HG03457 (cell line): ENCODE measurements around the gene CUEDC2.

ENCODE experiments used
- ATAC-seq: cut with Tn5 transposase; IDR thresholded peaks from one replicate; pipeline ENCODE4 v1.9.1; 2021; ENCODE audit warnings: moderate number of reproducible peaks; ENCODE audit not compliant: unreplicated experiment

Gene CUEDC2

DNA sequence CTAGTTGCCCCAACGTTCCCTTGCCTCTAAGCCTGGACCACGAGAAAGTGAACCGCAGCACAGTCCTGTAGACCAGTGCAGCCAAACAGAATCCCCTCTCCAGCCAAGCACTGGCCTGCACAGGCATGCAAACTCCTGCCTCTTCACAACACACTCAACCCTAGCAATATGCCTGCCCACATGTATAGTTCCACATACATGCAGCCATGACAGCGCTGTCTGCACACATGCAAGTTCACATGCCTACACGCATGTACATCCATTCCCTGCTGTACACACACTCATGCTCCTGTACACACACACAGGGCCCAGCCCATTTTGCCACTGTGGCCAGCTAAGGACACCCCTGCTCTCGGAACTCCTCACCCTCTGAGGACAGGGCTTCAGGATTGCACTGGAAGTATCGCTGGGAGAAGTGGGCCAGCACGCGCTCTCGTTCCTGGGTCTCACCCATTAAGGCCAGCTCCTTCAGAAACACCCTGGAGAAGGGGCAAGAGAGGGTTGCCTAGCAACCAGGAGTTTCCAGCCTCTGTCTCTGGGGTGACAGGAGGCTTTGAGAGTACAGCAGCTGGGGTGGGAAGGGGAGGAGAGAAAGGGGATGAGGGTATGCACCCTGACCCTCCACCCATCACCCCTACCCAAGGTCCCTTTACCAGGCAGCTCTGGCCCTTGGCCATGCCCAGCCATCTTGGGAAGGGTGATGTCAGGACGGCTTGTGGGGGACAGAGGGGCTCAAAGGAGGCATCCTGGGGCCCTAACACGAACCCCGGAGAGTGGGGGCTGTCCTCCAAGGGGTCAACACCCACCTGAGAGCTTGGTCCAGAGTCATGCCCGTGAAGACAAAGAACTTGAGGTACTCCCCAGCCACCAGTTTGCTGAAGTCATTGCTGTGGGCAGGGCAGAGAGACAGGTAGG is 20.8 kb downstream of the CUEDC2 start:
- no peak for ATAC-seq

DNA sequence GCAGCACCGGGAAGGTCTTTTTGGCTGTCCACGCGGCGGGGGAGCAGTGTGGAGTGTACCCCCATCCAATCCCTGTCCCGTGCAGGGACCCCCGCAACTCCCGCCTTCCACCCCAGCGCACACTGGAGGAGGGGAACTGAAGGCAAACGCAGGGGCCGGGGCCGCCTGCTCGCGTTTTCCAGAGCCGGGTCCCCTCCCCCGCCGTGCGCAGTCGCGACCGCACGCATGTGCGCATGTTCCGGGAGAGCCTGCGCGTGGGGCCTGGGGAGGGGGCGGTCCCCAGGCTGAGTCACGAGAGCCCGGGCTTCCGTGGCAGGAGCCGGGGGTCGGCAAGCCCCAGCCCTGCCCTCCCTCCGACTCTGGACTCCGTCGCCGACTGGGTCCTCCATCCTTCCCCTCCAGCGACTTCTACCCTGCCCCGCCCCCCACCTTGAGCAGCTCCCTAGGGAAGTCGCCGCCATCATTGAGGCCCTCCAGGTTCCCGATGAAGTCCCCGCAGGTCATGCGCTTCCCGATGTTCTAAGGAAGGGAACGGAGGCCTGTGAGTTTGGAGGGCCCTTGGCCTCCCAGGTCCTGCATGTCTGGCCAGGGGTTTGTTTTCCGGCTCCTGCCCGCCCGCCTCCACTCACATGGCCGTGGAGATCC is 21.8 kb downstream of the CUEDC2 start:
- ATAC-seq = no peak

DNA sequence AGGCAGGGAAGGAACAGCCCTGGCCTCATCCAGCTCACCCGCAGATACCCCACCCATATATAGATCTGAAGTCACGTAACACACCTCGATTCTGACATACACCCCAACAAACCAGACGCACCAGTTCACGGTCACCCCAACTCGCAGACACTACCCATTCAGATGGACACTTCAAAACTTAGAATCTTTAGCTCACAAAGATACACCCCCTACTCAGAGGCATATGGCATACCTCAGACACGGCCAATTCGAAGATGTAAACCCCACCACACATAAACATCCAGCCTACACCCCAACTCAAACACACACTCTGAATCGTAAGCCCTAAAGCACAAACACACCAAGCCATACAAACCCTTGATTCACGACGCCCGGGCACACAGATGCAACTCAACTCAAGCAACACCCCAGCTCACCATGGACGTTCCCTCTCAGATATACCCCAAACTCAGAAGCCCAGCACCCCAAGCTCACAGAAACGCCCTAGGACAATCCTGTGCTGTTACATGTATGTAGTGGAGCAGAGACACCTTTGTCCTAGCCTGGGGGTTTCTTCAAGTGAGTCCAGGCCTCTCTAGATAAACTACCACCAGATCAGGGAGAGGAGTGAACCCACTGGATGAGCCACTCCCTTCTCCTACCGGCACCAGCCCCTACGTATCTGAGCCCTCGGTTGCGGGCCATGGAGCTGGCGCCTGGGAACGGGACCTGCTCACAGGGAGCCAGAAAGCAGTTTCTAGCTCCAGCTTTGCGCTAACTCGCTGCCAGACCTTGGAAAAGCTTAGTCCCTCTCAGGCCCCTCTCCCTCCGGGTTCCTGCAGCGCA is 22.6 kb downstream of the CUEDC2 start:
- ATAC-seq = no peak

DNA sequence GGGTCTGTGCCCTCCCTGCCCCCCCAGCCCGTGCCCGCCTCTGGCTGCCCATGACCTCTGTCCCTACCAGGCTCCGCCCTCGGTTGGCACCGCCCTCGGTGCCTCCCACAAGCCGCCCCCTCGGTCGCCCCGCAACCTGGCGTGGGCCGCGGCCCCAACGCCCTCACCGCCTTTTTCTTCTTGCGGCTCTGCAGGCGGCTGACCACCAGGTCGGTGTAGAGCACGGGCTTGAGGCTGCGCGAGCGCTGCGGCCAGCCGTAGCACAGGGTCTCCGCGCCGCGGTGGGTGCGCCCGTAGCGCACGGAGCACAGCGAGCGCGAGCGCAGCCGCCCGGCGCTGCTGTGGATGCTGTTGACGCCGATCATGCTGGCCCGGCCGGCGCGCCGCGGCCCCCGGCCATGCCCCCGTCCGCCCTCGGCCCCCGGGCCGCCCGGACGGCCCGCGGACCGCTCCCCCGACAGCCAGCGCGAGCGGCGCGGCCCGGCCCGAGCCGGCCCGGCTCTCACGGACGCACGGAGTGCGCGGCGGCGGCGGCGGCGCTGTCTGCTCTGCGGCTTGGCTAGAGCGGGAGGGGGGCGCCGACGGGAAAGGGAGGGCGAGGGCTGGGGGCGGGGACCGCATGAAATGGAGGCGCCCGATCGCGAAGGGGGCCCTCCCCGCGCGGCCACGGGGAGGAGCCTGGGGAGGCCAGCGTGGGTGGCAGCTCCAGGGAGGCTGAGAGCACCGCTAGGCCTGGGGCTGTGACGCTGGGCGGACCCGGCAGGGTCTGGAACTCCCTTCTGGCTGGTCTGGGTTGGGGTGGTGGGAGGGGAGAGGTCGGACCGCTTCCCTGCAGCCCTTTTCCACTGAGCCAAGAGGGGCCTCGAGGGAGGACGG is 23.4 kb downstream of the CUEDC2 start:
- no peak for ATAC-seq

DNA sequence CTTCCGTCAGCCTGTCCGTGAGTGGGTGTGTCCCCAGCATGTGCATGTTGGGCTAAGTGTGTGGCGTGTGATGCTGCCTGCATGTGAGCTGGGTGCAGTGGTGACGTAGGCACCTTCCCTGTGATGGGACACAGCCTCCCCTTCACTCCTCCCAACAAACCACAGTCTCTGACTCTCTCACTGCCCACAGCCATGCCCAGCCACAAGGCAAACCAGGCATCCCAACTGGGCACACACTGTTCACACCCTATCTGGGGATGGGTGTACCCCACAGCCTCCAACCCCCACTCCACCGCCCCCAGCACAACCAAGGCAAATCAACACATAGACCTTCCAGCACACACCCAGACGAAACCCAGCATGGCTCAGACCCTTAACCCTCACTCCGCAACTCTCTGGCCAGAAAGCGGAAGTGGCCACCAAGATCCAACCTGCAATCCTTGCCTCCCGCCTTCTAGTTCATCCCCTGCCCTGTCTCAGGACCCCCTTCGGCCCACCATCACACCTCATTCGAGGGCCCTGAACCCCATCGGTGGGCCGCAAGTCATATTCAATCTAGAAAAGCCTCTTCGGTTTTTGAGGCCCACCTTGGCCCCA is 24.1 kb downstream of the CUEDC2 start:
- ATAC-seq = no peak

DNA sequence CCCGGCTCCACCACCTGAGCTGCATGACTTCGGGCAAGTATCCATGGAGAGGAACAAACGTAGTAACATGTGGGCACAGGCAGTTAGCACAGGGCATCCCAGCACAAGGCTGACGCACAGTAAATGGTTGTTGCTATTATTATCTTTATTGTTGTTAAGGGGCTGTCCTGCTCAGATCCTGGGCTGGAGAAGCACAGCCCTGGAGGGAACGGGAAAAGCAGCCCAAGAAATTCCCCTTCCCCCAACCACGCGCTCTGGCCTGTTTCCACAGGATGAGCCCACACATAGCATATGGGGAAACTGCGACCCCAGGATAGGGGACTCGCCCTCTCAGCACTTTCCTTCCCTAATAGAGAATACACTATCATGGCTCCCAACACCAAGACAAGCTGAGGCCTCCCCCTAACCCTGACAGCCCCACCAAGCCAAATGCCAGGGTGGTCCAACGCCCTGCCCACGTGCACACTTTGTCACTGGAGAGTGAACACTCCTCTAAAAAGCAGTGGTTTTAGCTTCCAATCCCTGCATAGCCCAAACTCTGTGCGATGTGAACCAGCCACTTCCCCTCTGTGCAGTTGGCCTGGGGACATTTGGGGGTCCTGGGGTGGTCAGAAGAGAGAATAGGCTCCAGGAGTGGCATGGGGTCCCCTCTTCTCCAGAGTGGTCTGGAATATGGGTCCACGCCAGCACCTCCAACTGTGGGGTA is 24.8 kb downstream of the CUEDC2 start:
- no peak for ATAC-seq

DNA sequence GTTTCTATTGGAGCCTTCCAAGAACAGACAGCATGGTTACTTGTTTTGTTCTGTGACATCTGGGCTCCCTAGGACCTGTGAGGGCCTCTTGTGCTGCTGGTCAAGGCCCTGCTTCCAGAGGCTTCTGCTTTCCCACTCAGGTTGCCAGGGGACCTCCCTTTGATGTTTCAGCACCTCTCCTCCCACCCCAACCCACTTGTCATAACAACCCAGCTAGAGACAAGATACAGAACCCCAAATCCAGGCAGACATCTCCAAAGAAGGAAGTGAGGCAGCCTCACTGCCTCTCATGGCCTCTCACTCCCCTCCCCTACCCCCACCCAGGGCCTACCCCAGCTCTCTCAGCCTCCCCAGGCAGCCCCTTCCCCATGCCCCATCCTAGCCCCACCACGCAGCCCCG is 25.6 kb downstream of the CUEDC2 start:
- ATAC-seq = no peak

DNA sequence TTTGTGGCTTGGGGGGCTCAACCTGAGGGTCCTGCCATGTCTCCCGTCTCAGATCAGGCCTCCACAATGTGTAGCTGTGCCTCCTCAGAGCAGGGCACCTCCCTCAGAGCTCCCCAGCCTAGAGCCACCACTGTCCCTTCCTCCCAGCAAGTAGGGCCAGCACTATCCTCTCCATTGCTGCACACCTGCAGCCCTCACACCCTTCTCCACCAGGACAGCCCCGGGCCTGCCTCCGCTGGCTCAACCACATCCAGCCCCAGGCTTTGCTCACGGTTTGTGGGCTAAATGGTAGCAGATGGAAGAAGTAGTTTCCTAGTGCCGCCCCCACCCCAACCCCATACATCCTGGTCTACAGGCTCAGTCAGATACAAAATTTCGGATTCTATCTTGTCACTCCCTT is 26.7 kb downstream of the CUEDC2 start:
- ATAC-seq = no peak

DNA sequence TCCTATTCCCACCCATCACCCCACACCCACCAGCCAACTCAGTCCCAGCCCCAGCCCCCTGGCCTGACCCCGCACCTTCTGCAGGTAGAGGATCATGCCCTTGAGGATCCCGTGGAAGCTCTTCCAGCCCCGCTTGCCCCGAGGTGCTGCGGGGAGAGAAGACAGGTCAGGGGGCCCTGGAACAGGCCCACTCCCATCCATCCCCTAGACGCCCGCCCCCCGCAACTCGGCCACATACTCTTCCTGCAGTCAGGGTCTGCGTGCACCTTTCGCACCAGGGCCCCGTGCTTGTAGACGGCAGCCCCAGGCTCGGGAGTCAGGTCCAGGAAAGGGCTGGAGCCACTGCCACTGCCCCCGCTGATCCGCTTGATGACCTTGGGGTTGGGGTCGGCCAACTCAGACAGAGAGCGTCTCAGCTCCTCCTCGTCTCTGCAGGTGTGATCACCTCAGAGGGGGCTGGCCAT is 27.2 kb downstream of the CUEDC2 start:
- ATAC-seq = no peak

DNA sequence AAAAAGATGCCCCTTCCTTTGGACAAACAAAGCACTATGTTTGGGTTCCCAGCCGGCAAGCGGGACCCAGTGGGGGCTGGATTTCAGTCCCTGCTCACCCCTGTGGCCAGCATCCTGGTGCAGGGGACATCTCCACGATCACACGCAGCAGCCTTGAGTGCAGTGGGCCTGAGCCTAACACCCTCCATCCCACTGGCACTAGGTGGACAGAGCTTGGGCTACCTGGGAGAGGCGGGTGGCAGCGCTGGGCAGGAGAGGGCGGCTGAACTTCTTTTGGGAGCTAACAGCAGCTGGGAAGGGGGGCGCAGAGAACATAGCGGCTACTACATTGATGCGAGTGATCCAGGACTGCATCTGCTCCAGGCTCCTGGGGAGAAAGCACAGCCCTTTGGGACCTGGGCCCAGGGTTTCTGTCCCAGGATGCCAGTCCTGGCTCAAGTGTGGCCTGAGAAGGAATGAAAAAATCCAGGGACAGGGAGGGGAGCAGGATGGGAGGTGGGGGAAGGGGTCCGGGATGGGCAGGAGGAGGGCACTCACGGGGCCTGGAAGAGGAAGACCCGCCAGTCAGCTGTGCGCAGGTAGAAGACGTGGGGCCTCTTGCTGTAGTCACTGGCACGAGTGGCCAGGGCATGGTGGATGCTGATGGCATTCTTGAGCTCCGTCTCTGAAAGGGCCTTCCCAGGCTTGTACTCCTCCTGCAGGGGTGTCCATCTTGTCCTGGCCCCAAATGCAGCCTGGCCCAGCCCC is 27.8 kb downstream of the CUEDC2 start:
- ATAC-seq = no peak

DNA sequence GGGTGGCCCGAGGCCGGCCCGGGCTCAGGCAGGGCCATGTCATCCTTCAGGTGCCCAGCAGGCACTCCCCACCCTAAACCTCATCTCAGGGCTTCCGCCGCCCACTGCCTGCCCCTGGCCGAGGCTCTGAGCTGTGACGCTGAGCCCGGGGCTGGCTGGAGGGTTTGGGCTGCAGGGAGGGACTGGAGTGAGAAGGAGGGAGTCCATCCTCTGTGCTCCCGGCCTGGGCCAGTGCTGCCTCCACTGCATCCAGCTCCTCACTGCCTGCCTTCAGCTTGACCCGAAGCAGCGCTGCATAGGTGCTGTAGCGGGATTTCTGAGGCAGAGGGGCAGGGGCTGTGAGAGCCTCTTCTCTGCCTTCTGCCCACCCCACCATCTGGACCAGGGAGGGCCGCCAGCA is 29.3 kb downstream of the CUEDC2 start:
- ATAC-seq = no peak

DNA sequence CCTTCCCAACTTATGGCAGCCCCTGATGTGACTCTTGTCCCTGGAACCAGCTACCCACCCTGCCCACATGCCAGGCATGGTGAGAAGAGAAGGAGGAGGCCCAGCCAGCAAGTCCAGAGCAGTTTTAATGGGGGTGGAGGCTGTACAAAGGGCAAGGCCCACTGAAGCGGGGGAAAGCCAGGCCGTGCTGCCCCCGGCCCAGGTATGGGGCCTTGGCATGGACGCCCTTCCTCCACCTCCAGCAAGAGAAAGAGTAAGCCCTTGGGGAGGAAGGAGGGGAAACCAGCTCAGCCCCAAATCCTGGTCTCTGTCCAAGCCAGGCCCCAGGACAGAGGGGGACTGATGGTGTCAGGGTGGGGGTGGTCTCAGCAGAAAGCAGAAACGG is 29.9 kb downstream of the CUEDC2 start:
- ATAC-seq = no peak

DNA sequence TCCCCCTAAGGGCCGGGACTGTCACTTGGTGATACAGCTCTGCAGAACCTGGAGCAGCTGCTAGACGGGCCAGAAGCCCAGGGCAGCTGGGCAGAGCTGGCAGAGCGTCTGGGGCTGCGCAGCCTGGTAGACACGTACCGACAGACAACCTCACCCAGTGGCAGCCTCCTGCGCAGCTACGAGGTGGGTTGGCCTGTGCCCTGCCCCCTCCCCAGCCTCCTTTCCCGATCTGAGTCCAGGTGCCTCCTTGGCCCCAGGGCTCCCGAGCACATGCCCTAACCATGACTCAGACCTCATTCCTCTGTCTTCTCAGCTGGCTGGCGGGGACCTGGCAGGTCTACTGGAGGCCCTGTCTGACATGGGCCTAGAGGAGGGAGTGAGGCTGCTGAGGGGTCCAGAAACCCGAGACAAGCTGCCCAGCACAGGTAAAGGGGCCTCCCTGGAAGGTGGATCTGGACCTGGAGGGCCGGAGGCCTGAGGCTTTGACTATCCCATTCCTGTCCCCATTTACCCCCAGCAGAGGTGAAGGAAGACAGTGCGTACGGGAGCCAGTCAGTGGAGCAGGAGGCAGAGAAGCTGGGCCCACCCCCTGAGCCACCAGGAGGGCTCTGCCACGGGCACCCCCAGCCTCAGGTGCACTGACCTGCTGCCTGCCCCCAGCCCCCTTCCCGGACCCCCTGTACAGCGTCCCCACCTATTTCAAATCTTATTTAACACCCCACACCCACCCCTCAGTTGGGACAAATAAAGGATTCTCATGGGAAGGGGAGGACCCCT is 30.5 kb downstream of the CUEDC2 start:
- no peak for ATAC-seq

DNA sequence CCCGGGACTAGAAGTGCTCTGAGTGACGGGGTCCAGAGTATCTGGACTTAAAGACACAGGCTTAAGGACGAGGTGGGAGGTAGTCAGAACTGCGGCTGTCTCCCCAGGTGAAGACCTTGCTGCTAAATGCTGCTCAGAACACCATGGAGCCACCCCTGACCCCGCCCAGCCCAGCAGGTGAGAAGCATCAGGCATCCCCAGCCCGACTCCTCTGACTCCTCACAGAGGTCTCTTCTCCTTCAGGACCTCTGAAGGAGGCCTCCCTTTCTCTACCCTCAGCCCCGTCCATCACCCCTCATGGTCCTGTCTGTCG is 31.1 kb downstream of the CUEDC2 start:
- ATAC-seq = no peak

DNA sequence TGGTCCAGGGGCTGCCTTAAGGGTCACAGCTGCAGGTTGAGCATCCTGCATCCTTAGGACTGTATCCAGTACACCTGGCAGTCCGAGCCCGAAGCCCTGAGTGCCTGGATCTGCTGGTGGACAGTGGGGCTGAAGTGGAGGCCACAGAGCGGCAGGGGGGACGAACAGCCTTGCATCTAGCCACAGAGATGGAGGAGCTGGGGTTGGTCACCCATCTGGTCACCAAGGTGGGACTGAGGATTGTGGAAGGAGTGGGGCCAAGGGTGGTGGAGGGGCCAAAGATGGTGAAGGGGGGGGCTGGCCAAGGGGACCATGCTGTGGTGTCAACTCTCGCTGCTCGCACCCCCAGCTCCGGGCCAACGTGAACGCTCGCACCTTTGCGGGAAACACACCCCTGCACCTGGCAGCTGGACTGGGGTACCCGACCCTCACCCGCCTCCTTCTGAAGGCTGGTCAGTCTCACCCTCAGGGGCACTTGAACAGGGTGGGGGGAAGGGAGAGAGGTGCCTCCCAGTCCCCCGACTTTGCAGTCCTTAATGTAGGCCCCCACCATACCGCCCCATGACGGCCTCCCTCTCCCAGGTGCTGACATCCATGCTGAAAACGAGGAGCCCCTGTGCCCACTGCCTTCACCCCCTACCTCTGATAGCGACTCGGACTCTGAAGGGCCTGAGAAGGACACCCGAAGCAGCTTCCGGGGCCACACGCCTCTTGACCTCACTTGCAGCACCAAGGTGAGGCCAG is 31.6 kb downstream of the CUEDC2 start:
- ATAC-seq = no peak

DNA sequence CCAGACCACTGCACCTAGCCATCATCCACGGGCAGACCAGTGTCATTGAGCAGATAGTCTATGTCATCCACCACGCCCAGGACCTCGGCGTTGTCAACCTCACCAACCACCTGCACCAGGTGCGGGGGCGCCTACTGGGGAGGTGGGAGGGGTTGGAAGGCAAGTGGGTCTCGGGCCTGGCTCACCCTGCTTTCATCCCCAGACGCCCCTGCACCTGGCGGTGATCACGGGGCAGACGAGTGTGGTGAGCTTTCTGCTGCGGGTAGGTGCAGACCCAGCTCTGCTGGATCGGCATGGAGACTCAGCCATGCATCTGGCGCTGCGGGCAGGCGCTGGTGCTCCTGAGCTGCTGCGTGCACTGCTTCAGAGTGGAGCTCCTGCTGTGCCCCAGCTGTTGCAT is 32.3 kb downstream of the CUEDC2 start:
- no peak for ATAC-seq

DNA sequence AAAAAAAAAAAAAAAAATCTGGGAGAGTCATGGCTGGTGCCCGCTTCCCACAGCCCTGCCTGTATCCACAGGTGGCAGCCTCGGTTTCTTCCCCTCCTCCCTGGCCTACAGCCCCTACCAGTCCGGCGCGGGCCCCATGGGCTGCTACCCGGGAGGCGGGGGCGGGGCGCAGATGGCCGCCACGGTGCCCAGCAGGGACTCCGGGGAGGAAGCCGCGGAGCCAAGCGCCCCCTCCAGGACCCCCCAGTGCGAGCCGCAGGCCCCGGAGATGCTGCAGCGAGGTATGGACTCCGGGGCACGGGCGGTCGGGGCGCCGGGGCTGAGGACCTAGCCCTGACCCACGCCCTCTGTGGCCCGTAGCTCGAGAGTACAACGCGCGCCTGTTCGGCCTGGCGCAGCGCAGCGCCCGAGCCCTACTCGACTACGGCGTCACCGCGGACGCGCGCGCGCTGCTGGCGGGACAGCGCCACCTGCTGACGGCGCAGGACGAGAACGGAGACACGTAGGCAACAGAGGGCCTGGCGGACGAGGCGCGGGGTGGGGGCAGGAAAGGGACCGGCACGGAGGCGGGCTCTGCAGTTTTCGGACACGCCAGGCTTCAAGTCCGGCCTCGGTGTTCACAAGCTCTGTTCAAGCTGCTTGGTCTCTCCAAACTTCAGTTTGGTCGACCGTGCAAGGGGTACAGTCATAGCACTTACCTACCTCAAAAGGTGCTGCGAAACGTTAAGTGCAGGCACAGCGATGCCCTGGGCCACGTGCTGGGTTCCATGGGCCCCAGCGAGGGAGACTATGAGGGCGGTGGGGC is 33.0 kb downstream of the CUEDC2 start:
- ATAC-seq = no peak
